Activated B cell treated with CpG ODN at 0.5 μM for 24 hours (primary cell): ENCODE measurements around the gene LUC7L3. TPM values are rescaled to one million over a fixed set of nuclear protein-coding genes. Genes with fewer than 3 reads are reported as not detected.

Experiments used
- ATAC-seq: fragments of 200-7000 bp; cut with Tn5 transposase; one replicate; pipeline ENCODE4 v1.10.0; 2021; ENCODE audit warnings: low read depth, mild to moderate bottlenecking, moderate library complexity
- CTCF ChIA-PET: fragments of 350-600 bp; sonication (Branson Sonifier 250); formaldehyde crosslinking; loops from one replicate; lab custom pipeline; 2021; ENCODE audit warnings: antibody characterized with exemption; lab: Charles Lee
- POLR2A ChIA-PET: fragments of 350-600 bp; sonication (Branson Sonifier 250); formaldehyde crosslinking; loops from one replicate; lab custom pipeline; 2021; ENCODE audit warnings: antibody characterized with exemption; lab: Charles Lee
- DNase-seq: peaks from one replicate; pipeline ENCODE4 v3.0.0; 2022
- H3K27ac Mint-ChIP-seq: one replicate; pipeline ENCODE4 v1.8.0; 2020; ENCODE audit warnings: mixed read lengths
- H3K27me3 Mint-ChIP-seq: one replicate; pipeline ENCODE4 v1.8.0; 2021; ENCODE audit warnings: mixed read lengths
- H3K36me3 Mint-ChIP-seq: one replicate; pipeline ENCODE4 v1.8.0; 2021; ENCODE audit warnings: low read depth, mixed read lengths
- H3K4me1 Mint-ChIP-seq: one replicate; pipeline ENCODE4 v1.8.0; 2021; ENCODE audit warnings: mixed read lengths
- H3K4me3 Mint-ChIP-seq: one replicate; pipeline ENCODE4 v1.8.0; 2020; ENCODE audit warnings: mild to moderate bottlenecking, mixed read lengths
- H3K9me3 Mint-ChIP-seq: one replicate; pipeline ENCODE4 v1.8.0; 2020; ENCODE audit warnings: mixed read lengths
- CTCF ChIP-seq: fragments of 200-600 bp; IDR thresholded peaks from one replicate; pipeline ENCODE4 v1.8.0; 2022; ENCODE audit warnings: antibody characterized with exemption, mild to moderate bottlenecking
- intact Hi-C: fragments of 100-400 bp; cut with micrococcal nuclease; formaldehyde crosslinking; loops from one replicate; pipeline ENCODE4 v1.15.1; 2024
- total RNA-seq: library from RNA; stranded (reverse); gene quantifications from 2 replicates; pipeline ENCODE4 v1.2.3, GENCODE V29; 2022

LUC7L3 gene
- 158 and 162 TPM in 2 replicates for total RNA-seq

- no peak for TF ChIP-seq CTCF
- H3K27ac Mint-ChIP-seq: peak within 1 kb of the TSS; percentile 98
- intact Hi-C loops: loop anchor here (1.0 kb wide), 3 partner anchors 12 to 541 kb away; partner anchors contain the start of genes ANKRD40, MBTD1 and UTP18
- H3K4me3 Mint-ChIP-seq: peak within 1 kb of the TSS; percentile 97
- H3K9me3 Mint-ChIP-seq: no peaks in the 10 kb centered on the region
- DNase-seq (peak; percentile 97), ATAC-seq (peak; percentile 92)
- peaks cover 25% of the 10 kb centered on the region for H3K36me3 Mint-ChIP-seq
- ChIA-PET CTCF (no interaction called here), POLR2A (interaction anchor here (0.7 to 3.0 kb wide), 10 partner anchors 11 to 569 kb away, joined by 3 to 48 read pairs (median 6); partner anchors contain the start of genes ANKRD40, LRRC59, PPP1R9B and TOB1)
- no peaks in the 10 kb centered on the region for H3K27me3 Mint-ChIP-seq
- H3K4me1 Mint-ChIP-seq: peaks cover 45% of the 10 kb centered on the region
These were observed at the start of gene LUC7L3 for GRCh38 chr17:50719144-50719923. Gene LUC7L3, plus strand, starts transcription at chr17:50719603. Its CDS starts 130 bp downstream, at chr17:50719733.

GRCh38 chr17:50672071-50672470 lies 47.3 kb upstream of the LUC7L3 start:
- Mint-ChIP-seq H3K9me3 (no peaks in the 10 kb centered on the region), H3K27me3 (peaks cover 3% of the 10 kb centered on the region), H3K27ac (no peak overlapping the region), H3K36me3 (no peaks in the 10 kb centered on the region), H3K4me3 (no peak overlapping the region), H3K4me1 (no peaks in the 10 kb centered on the region)
- TF ChIP-seq CTCF: no peak
- intact Hi-C loops: no loop called here
- no peak for ATAC-seq
- POLR2A ChIA-PET: no interaction called here
- DNase-seq: no peak
- CTCF ChIA-PET: no interaction called here

GRCh38 chr17:50672831-50673551 lies 46.4 kb upstream of the LUC7L3 start:
- no peak overlapping the region for H3K4me3 Mint-ChIP-seq
- intact Hi-C loops: no loop called here
- peaks cover 10% of the 10 kb centered on the region for H3K27me3 Mint-ChIP-seq
- ATAC-seq (no peak), DNase-seq (no peak)
- ChIA-PET CTCF (no interaction called here), POLR2A (interaction anchor here (0.7 kb wide), 1 partner anchor 201 kb away, joined by 3 read pairs; no protein-coding TSS in a partner anchor)
- H3K36me3 Mint-ChIP-seq: no peaks in the 10 kb centered on the region
- H3K27ac Mint-ChIP-seq: no peak overlapping the region
- H3K4me1 Mint-ChIP-seq: no peaks in the 10 kb centered on the region
- H3K9me3 Mint-ChIP-seq: no peaks in the 10 kb centered on the region
- TF ChIP-seq CTCF: no peak

GRCh38 chr17:50675190-50675589 lies 44.2 kb upstream of the LUC7L3 start:
- ChIA-PET CTCF (no interaction called here), POLR2A (no interaction called here)
- no peaks in the 10 kb centered on the region for H3K9me3 Mint-ChIP-seq
- intact Hi-C loops: no loop called here
- ATAC-seq (no peak), DNase-seq (no peak)
- peaks cover 22% of the 10 kb centered on the region for H3K27me3 Mint-ChIP-seq
- H3K36me3 Mint-ChIP-seq: no peaks in the 10 kb centered on the region
- TF ChIP-seq CTCF: no peak
- no peak overlapping the region for H3K27ac Mint-ChIP-seq
- no peaks in the 10 kb centered on the region for H3K4me1 Mint-ChIP-seq
- no peak overlapping the region for H3K4me3 Mint-ChIP-seq

- intact Hi-C loops: no loop called here
- Mint-ChIP-seq H3K4me1 (no peaks in the 10 kb centered on the region), H3K36me3 (no peaks in the 10 kb centered on the region), H3K27me3 (peaks cover 25% of the 10 kb centered on the region), H3K9me3 (no peaks in the 10 kb centered on the region), H3K27ac (no peak overlapping the region), H3K4me3 (no peak overlapping the region)
- CTCF ChIA-PET: no interaction called here
- ATAC-seq (no peak), DNase-seq (no peak)
- POLR2A ChIA-PET: no interaction called here
- no peak for TF ChIP-seq CTCF
These were observed 43.8 kb upstream of the LUC7L3 start for GRCh38 chr17:50675627-50676026.
